ENCODE data around the gene GRM7.

The GRM7 gene

DNA sequence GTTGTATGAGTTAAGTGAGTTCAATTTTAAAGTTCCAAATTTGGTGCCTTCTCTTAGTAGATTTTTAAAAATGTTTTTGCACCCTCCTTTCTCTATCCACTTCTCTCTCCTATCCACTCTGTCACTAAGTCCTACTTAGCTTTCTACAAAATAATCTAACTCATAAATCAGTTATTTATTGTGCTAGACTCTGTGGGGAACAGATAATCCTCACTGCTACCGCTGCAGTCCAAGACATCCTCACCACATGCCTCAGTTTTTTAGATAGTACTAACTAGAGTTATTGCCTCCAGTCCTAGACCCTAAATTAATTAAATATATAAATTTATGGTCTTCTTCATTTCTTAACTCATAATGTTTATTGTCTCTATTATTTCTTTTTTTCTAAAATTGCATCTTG is 576.3 kb downstream of the GRM7 start (continued):
- TF ChIP-seq, protein P1, sequence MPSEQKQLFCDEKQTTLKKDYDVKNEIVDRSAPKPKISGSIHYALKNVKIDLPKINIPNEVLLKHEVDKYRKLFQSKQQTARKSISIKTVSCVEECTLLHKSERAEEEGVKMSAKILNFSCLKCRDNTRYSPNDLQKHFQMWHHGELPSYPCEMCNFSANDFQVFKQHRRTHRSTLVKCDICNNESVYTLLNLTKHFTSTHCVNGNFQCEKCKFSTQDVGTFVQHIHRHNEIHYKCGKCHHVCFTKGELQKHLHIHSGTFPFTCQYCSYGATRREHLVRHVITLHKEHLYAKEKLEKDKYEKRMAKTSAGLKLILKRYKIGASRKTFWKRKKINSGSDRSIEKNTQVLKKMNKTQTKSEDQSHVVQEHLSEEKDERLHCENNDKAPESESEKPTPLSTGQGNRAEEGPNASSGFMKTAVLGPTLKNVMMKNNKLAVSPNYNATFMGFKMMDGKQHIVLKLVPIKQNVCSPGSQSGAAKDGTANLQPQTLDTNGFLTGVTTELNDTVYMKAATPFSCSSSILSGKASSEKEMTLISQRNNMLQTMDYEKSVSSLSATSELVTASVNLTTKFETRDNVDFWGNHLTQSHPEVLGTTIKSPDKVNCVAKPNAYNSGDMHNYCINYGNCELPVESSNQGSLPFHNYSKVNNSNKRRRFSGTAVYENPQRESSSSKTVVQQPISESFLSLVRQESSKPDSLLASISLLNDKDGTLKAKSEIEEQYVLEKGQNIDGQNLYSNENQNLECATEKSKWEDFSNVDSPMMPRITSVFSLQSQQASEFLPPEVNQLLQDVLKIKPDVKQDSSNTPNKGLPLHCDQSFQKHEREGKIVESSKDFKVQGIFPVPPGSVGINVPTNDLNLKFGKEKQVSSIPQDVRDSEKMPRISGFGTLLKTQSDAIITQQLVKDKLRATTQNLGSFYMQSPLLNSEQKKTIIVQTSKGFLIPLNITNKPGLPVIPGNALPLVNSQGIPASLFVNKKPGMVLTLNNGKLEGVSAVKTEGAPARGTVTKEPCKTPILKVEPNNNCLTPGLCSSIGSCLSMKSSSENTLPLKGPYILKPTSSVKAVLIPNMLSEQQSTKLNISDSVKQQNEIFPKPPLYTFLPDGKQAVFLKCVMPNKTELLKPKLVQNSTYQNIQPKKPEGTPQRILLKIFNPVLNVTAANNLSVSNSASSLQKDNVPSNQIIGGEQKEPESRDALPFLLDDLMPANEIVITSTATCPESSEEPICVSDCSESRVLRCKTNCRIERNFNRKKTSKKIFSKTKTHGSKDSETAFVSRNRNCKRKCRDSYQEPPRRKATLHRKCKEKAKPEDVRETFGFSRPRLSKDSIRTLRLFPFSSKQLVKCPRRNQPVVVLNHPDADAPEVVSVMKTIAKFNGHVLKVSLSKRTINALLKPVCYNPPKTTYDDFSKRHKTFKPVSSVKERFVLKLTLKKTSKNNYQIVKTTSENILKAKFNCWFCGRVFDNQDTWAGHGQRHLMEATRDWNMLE (tag by site-specific recombination; conservative IDR thresholded peaks at IDR 0.05; ENCODE audit: low read depth) = no peak
- TF ChIP-seq, protein P2, sequence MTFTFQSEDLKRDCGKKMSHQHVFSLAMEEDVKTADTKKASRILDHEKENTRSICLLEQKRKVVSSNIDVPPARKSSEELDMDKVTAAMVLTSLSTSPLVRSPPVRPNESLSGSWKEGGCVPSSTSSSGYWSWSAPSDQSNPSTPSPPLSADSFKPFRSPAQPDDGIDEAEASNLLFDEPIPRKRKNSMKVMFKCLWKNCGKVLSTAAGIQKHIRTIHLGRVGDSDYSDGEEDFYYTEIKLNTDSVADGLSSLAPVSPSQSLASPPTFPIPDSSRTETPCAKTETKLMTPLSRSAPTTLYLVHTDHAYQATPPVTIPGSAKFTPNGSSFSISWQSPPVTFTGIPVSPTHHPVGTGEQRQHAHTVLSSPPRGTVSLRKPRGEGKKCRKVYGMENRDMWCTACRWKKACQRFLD (tag by site-specific recombination; IDR thresholded peaks at IDR 0.05) = no peak

DNA sequence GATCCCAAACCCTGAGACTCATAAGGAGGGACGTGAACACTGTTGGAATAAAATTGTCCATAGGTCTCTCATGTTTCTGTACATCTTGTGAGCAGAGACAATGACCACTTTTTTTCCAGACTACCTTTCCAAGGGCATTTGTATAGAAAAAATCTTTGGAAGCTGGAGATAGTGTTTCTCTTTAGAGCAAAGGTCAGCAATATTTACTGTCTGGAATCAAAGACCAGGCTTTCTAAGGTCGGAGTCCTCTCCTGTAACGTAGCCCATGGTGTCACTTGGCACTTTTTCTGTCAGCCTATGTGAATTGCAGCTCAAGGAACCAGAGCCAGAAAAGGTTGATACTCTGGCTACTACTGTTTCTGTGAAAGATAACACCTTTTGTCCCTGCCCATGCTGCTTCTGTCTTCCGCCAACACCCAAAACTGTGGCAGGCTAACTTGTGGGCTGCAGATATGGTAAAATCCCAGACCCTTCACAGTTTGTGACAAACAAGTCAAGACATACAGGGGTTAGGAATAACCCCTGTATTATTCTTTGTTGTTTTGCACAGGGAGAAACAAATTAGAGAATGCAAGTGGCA is 578.3 kb downstream of the GRM7 start:
- H3K9me3 ChIP-seq (ENCODE audit: control insufficient read depth, insufficient read depth, low read depth, low read length) = no peaks in the 10 kb centered on the region
- CTCF ChIA-PET = interaction anchor here (0.6 kb wide), 1 partner anchor 107 kb away, joined by 3 read pairs; no protein-coding TSS in a partner anchor
- no peak for TF ChIP-seq ZNF654 (tag by site-specific recombination; IDR thresholded peaks at IDR 0.05; ENCODE audit: low read depth)
- TF ChIP-seq KLF7 (tag by site-specific recombination; IDR thresholded peaks at IDR 0.05; ENCODE audit: borderline replicate concordance) = no peak
- no peak for TF ChIP-seq ZNF473 (tag by site-specific recombination; IDR thresholded peaks at IDR 0.05)
- no peak for TF ChIP-seq ZSCAN30 (tag by site-specific recombination; IDR thresholded peaks at IDR 0.05)
- TF ChIP-seq HOXC10 (CRISPR knock-in tag; IDR thresholded peaks at IDR 0.05) = no peak
- TF ChIP-seq, protein P3, sequence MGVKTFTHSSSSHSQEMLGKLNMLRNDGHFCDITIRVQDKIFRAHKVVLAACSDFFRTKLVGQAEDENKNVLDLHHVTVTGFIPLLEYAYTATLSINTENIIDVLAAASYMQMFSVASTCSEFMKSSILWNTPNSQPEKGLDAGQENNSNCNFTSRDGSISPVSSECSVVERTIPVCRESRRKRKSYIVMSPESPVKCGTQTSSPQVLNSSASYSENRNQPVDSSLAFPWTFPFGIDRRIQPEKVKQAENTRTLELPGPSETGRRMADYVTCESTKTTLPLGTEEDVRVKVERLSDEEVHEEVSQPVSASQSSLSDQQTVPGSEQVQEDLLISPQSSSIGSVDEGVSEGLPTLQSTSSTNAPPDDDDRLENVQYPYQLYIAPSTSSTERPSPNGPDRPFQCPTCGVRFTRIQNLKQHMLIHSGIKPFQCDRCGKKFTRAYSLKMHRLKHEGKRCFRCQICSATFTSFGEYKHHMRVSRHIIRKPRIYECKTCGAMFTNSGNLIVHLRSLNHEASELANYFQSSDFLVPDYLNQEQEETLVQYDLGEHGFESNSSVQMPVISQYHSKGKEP (tag by site-specific recombination; IDR thresholded peaks at IDR 0.05) = no peak
- TF ChIP-seq KLF9 (tag by site-specific recombination; IDR thresholded peaks at IDR 0.05; ENCODE audit: low read depth) = no peak
- no peak for TF ChIP-seq ZNF596 (tag by site-specific recombination; IDR thresholded peaks at IDR 0.05)
- TF ChIP-seq, protein P4, sequence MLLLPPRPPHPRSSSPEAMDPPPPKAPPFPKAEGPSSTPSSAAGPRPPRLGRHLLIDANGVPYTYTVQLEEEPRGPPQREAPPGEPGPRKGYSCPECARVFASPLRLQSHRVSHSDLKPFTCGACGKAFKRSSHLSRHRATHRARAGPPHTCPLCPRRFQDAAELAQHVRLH (tag by site-specific recombination; IDR thresholded peaks at IDR 0.05) = no peak
- TF ChIP-seq HOXA7 (CRISPR knock-in tag; IDR thresholded peaks at IDR 0.05; ENCODE audit: borderline replicate concordance) = no peak
- TF ChIP-seq, protein P5, sequence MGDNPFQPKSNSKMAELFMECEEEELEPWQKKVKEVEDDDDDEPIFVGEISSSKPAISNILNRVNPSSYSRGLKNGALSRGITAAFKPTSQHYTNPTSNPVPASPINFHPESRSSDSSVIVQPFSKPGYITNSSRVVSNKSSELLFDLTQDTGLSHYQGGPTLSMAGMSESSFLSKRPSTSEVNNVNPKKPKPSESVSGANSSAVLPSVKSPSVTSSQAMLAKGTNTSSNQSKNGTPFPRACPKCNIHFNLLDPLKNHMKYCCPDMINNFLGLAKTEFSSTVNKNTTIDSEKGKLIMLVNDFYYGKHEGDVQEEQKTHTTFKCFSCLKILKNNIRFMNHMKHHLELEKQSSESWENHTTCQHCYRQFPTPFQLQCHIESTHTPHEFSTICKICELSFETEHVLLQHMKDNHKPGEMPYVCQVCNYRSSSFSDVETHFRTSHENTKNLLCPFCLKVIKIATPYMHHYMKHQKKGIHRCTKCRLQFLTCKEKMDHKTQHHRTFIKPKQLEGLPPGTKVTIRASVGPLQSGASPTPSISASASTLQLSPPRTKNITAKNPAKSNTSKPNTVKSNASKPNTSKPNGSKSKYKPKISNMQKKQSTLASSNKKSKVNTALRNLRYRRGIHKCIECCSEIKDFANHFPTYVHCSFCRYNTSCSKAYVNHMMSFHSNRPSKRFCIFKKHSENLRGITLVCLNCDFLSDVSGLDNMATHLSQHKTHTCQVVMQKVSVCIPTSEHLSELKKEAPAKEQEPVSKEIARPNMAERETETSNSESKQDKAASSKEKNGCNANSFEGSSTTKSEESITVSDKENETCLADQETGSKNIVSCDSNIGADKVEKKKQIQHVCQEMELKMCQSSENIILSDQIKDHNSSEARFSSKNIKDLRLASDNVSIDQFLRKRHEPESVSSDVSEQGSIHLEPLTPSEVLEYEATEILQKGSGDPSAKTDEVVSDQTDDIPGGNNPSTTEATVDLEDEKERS (tag by site-specific recombination; IDR thresholded peaks at IDR 0.05) = no peak
- TF ChIP-seq, protein P6, sequence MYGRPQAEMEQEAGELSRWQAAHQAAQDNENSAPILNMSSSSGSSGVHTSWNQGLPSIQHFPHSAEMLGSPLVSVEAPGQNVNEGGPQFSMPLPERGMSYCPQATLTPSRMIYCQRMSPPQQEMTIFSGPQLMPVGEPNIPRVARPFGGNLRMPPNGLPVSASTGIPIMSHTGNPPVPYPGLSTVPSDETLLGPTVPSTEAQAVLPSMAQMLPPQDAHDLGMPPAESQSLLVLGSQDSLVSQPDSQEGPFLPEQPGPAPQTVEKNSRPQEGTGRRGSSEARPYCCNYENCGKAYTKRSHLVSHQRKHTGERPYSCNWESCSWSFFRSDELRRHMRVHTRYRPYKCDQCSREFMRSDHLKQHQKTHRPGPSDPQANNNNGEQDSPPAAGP (tag by site-specific recombination; IDR thresholded peaks at IDR 0.05) = no peak
- TF ChIP-seq, protein P7, sequence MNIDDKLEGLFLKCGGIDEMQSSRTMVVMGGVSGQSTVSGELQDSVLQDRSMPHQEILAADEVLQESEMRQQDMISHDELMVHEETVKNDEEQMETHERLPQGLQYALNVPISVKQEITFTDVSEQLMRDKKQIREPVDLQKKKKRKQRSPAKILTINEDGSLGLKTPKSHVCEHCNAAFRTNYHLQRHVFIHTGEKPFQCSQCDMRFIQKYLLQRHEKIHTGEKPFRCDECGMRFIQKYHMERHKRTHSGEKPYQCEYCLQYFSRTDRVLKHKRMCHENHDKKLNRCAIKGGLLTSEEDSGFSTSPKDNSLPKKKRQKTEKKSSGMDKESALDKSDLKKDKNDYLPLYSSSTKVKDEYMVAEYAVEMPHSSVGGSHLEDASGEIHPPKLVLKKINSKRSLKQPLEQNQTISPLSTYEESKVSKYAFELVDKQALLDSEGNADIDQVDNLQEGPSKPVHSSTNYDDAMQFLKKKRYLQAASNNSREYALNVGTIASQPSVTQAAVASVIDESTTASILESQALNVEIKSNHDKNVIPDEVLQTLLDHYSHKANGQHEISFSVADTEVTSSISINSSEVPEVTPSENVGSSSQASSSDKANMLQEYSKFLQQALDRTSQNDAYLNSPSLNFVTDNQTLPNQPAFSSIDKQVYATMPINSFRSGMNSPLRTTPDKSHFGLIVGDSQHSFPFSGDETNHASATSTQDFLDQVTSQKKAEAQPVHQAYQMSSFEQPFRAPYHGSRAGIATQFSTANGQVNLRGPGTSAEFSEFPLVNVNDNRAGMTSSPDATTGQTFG (tag by site-specific recombination; IDR thresholded peaks at IDR 0.05; ENCODE audit: borderline replicate concordance) = no peak
- TF ChIP-seq ZNF366 (tag by site-specific recombination; conservative IDR thresholded peaks at IDR 0.05) = no peak
- no peak for TF ChIP-seq ZNF426 (tag by site-specific recombination; IDR thresholded peaks at IDR 0.05)
- POLR2A ChIA-PET = no interaction called here
- no peak overlapping the region for H3K4me3 ChIP-seq (ENCODE audit: low read depth, low read length)
- no peak overlapping the region for H3K27ac ChIP-seq (ENCODE audit: extremely low read depth, low read depth, low read length)
- no peaks in the 10 kb centered on the region for H3K4me1 ChIP-seq (ENCODE audit: control insufficient read depth, insufficient read depth, low read length)
- H3K36me3 ChIP-seq (ENCODE audit: control insufficient read depth in 2 of 2, insufficient read depth in 1 of 2, low read length in 2 of 2) = no peaks in the 10 kb centered on the region
